ENCODE measurements around the gene IL22RA2.

GRCh38 chr6:137192821-137193220 is 19.4 kb upstream of the IL22RA2 start:
- TF ChIP-seq, protein P1, sequence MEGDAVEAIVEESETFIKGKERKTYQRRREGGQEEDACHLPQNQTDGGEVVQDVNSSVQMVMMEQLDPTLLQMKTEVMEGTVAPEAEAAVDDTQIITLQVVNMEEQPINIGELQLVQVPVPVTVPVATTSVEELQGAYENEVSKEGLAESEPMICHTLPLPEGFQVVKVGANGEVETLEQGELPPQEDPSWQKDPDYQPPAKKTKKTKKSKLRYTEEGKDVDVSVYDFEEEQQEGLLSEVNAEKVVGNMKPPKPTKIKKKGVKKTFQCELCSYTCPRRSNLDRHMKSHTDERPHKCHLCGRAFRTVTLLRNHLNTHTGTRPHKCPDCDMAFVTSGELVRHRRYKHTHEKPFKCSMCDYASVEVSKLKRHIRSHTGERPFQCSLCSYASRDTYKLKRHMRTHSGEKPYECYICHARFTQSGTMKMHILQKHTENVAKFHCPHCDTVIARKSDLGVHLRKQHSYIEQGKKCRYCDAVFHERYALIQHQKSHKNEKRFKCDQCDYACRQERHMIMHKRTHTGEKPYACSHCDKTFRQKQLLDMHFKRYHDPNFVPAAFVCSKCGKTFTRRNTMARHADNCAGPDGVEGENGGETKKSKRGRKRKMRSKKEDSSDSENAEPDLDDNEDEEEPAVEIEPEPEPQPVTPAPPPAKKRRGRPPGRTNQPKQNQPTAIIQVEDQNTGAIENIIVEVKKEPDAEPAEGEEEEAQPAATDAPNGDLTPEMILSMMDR (IDR thresholded peaks at IDR 0.05), result no peak
- TF ChIP-seq POLR2A (IDR thresholded peaks at IDR 0.05), result no peak
